Mesendoderm (in vitro differentiated cells): ENCODE results near the gene DCAF17.

ENCODE experiments used
- DNase-seq: peaks from one replicate; pipeline ENCODE4 v3.0.0; 2013
- H2AK5ac ChIP-seq: 2 replicates; pipeline ENCODE4 v1.6.1; 2013; ENCODE audit warnings: low read length, inconsistent platforms
- H2BK120ac ChIP-seq: 2 replicates; pipeline ENCODE4 v1.6.1; 2013; ENCODE audit warnings: low read depth, mild to moderate bottlenecking, low read length, moderate library complexity, mixed read lengths
- H2BK15ac ChIP-seq: replicated peaks from 2 replicates; pipeline ENCODE4 v1.6.1; 2013; ENCODE audit warnings: low read depth, mild to moderate bottlenecking, moderate library complexity
- H2BK5ac ChIP-seq: 2 replicates; pipeline ENCODE4 v1.6.1; 2013; ENCODE audit warnings: low read length, inconsistent platforms
- H3K18ac ChIP-seq: 2 replicates; pipeline ENCODE4 v1.6.1; 2013; ENCODE audit warnings: mild to moderate bottlenecking, low read length, mixed read lengths
- H3K23ac ChIP-seq: one replicate; pipeline ENCODE4 v1.6.1; 2013; ENCODE audit warnings: low read length
- H3K27ac ChIP-seq: 2 replicates; pipeline ENCODE4 v1.5.1; 2013; ENCODE audit warnings: low read depth, mild to moderate bottlenecking, inconsistent platforms, low read length, moderate library complexity
- H3K27me3 ChIP-seq: 2 replicates; pipeline ENCODE4 v1.6.1; 2013; ENCODE audit warnings: low read length, control low read depth, mild to moderate bottlenecking, inconsistent platforms; ENCODE audit not compliant: insufficient read depth, poor library complexity
- H3K36me3 ChIP-seq: 2 replicates; pipeline ENCODE4 v1.6.1; 2013; ENCODE audit warnings: low read length, inconsistent platforms; ENCODE audit not compliant: control insufficient read depth, insufficient read depth
- H3K4ac ChIP-seq: one replicate; pipeline ENCODE4 v1.6.1; 2013; ENCODE audit warnings: low read depth, mild to moderate bottlenecking, low read length, moderate library complexity
- H3K4me1 ChIP-seq: 2 replicates; pipeline ENCODE4 v1.6.1; 2013; ENCODE audit warnings: low read depth, low read length, inconsistent platforms; ENCODE audit not compliant: control insufficient read depth
- H3K4me2 ChIP-seq: 2 replicates; pipeline ENCODE4 v1.6.1; 2013; ENCODE audit warnings: low read length
- H3K4me3 ChIP-seq: 2 replicates; pipeline ENCODE4 v1.5.1; 2013; ENCODE audit warnings: mild to moderate bottlenecking, low read length
- H3K56ac ChIP-seq: one replicate; pipeline ENCODE4 v1.6.1; 2013; ENCODE audit warnings: low read length
- H3K79me1 ChIP-seq: 2 replicates; pipeline ENCODE4 v1.6.1; 2013; ENCODE audit warnings: low read length, inconsistent platforms
- H3K79me2 ChIP-seq: 2 replicates; pipeline ENCODE4 v1.6.1; 2013; ENCODE audit warnings: mild to moderate bottlenecking, low read length; ENCODE audit not compliant: control insufficient read depth, insufficient read depth
- H3K9ac ChIP-seq: 2 replicates; pipeline ENCODE4 v1.6.1; 2013; ENCODE audit warnings: low read length, inconsistent platforms
- H4K5ac ChIP-seq: one replicate; pipeline ENCODE4 v1.6.1; 2013; ENCODE audit warnings: low read length
- H4K8ac ChIP-seq: one replicate; pipeline ENCODE4 v1.6.1; 2013; ENCODE audit warnings: low read depth, mild to moderate bottlenecking, control low read depth, low read length, moderate library complexity
- WGBS: extraction: QIAGEN DNeasy Blood & Tissue Kit; methylation state at CpG from one replicate; pipeline ENCODE4 v1.1.7; 2013; ENCODE audit warnings: low lambda C conversion rate, missing lambda C conversion rate; ENCODE audit not compliant: insufficient coverage; ENCODE audit errors: extremely low coverage; 5-methylcytosine and 5-hydroxymethylcytosine counted together

The DCAF17 gene

GRCh38 chr2:171401947-171402346 is 32.1 kb upstream of the DCAF17 start:
- no peak overlapping the region for H3K4me2 ChIP-seq
- H2AK5ac ChIP-seq = no peak overlapping the region
- H2BK5ac ChIP-seq = no peak overlapping the region
- WGBS = no CpG with 5 or more reads among the region's 1 CpG
- H3K56ac ChIP-seq = no peak overlapping the region
- no peak overlapping the region for H3K9ac ChIP-seq
- H3K79me1 ChIP-seq = peaks cover 5% of the 10 kb centered on the region
- no peak overlapping the region for H3K18ac ChIP-seq
- no peak overlapping the region for H4K8ac ChIP-seq
- no peak for DNase-seq
- H3K4me1 ChIP-seq = no peaks in the 10 kb centered on the region
- no peaks in the 10 kb centered on the region for H3K36me3 ChIP-seq
- no peak overlapping the region for H2BK120ac ChIP-seq
- no peak overlapping the region for H3K4ac ChIP-seq
- H2BK15ac ChIP-seq = no peak overlapping the region
- no peak overlapping the region for H3K27ac ChIP-seq
- no peak overlapping the region for H4K5ac ChIP-seq
- H3K23ac ChIP-seq = no peak overlapping the region
- H3K4me3 ChIP-seq = no peak overlapping the region
- no peaks in the 10 kb centered on the region for H3K27me3 ChIP-seq
- H3K79me2 ChIP-seq = peaks cover 2% of the 10 kb centered on the region

GRCh38 chr2:171402906-171403580 is 31.0 kb upstream of the DCAF17 start:
- peaks cover 5% of the 10 kb centered on the region for H3K79me1 ChIP-seq
- peaks cover 2% of the 10 kb centered on the region for H3K79me2 ChIP-seq
- no peak overlapping the region for H3K23ac ChIP-seq
- no peak overlapping the region for H3K9ac ChIP-seq
- H3K4me2 ChIP-seq = no peak overlapping the region
- no peak overlapping the region for H2BK15ac ChIP-seq
- no peak overlapping the region for H3K4me3 ChIP-seq
- WGBS = no CpG with 5 or more reads among the region's 4 CpGs
- H3K4ac ChIP-seq = no peak overlapping the region
- no peaks in the 10 kb centered on the region for H3K36me3 ChIP-seq
- no peak overlapping the region for H4K5ac ChIP-seq
- H2AK5ac ChIP-seq = no peak overlapping the region
- H4K8ac ChIP-seq = no peak overlapping the region
- no peak overlapping the region for H3K18ac ChIP-seq
- no peak overlapping the region for H3K27ac ChIP-seq
- H3K27me3 ChIP-seq = no peaks in the 10 kb centered on the region
- no peak overlapping the region for H2BK120ac ChIP-seq
- H2BK5ac ChIP-seq = no peak overlapping the region
- H3K56ac ChIP-seq = no peak overlapping the region
- DNase-seq = no peak
- H3K4me1 ChIP-seq = no peaks in the 10 kb centered on the region

- H3K4ac ChIP-seq = no peak overlapping the region
- peaks cover under 1% of the 10 kb centered on the region for H3K4me1 ChIP-seq
- H3K79me1 ChIP-seq = peaks cover 5% of the 10 kb centered on the region
- no peak overlapping the region for H4K8ac ChIP-seq
- no peak overlapping the region for H3K9ac ChIP-seq
- H3K4me3 ChIP-seq = no peak overlapping the region
- H2BK15ac ChIP-seq = no peak overlapping the region
- no peak overlapping the region for H3K56ac ChIP-seq
- no peak for DNase-seq
- no peaks in the 10 kb centered on the region for H3K36me3 ChIP-seq
- WGBS = no CpG with 5 or more reads among the region's 5 CpGs
- H2BK5ac ChIP-seq = no peak overlapping the region
- H3K4me2 ChIP-seq = no peak overlapping the region
- H2BK120ac ChIP-seq = no peak overlapping the region
- H3K27ac ChIP-seq = no peak overlapping the region
- H3K18ac ChIP-seq = no peak overlapping the region
- no peak overlapping the region for H3K23ac ChIP-seq
- H2AK5ac ChIP-seq = no peak overlapping the region
- peaks cover 2% of the 10 kb centered on the region for H3K79me2 ChIP-seq
- no peaks in the 10 kb centered on the region for H3K27me3 ChIP-seq
- no peak overlapping the region for H4K5ac ChIP-seq
Measured at GRCh38 chr2:171404261-171404660, 29.8 kb upstream of the DCAF17 start.

DNA sequence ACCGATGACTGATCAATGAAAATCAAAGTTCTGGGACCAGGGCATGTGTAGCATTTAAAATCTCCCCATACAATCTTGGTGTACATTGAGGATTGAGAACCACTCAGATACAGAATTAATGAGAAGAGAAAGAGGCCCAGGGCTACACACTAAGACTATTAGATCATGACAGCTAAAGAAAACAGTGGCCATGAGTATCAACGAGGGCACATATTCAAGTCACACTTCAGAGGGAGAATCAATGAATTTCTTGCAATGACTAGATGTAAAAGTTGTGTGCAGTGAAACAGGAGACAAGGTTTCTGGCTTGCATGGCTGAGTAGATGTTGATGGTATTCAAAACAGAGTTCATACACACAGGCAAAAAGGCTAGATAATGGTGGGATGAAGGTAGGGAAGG is 29.3 kb upstream of the DCAF17 start:
- H3K9ac ChIP-seq = no peak overlapping the region
- no CpG with 5 or more reads among the region's 2 CpGs for WGBS
- no peak overlapping the region for H3K23ac ChIP-seq

GRCh38 chr2:171405546-171405945 is 28.5 kb upstream of the DCAF17 start:
- Histone ChIP-seq H3K79me1 (peaks cover 5% of the 10 kb centered on the region), H3K18ac (no peak overlapping the region), H2BK15ac (no peak overlapping the region), H4K5ac (no peak overlapping the region), H3K27me3 (no peaks in the 10 kb centered on the region), H3K9ac (no peak overlapping the region), H3K27ac (no peak overlapping the region), H3K36me3 (no peaks in the 10 kb centered on the region), H3K4ac (no peak overlapping the region), H4K8ac (no peak overlapping the region), H2AK5ac (no peak overlapping the region), H3K56ac (no peak overlapping the region), H3K4me3 (no peak overlapping the region), H2BK5ac (no peak overlapping the region), H2BK120ac (no peak overlapping the region), H3K23ac (no peak overlapping the region), H3K4me2 (no peak overlapping the region), H3K79me2 (peaks cover 2% of the 10 kb centered on the region), H3K4me1 (peaks cover 3% of the 10 kb centered on the region)
- WGBS = no CpG with 5 or more reads among the region's 1 CpG
- no peak for DNase-seq

More for the DNA sequence above, 29.3 kb upstream of the DCAF17 start:
- Histone ChIP-seq H3K27me3 (no peaks in the 10 kb centered on the region), H2BK15ac (no peak overlapping the region), H3K18ac (no peak overlapping the region), H3K4me1 (peaks cover 3% of the 10 kb centered on the region), H4K8ac (no peak overlapping the region), H4K5ac (no peak overlapping the region), H2BK5ac (no peak overlapping the region), H3K79me2 (peaks cover 2% of the 10 kb centered on the region), H3K36me3 (no peaks in the 10 kb centered on the region), H3K4me2 (no peak overlapping the region), H2BK120ac (no peak overlapping the region), H3K56ac (no peak overlapping the region), H3K4me3 (no peak overlapping the region), H2AK5ac (no peak overlapping the region), H3K79me1 (peaks cover 5% of the 10 kb centered on the region), H3K4ac (no peak overlapping the region), H3K27ac (no peak overlapping the region)
- DNase-seq = no peak

GRCh38 chr2:171406044-171406443 is 28.0 kb upstream of the DCAF17 start:
- Histone ChIP-seq H3K4me2 (no peak overlapping the region), H3K4me1 (peaks cover 3% of the 10 kb centered on the region), H3K27ac (no peak overlapping the region), H3K4ac (no peak overlapping the region), H3K4me3 (no peak overlapping the region), H2BK5ac (no peak overlapping the region), H3K79me2 (peaks cover 2% of the 10 kb centered on the region), H4K8ac (no peak overlapping the region), H2AK5ac (no peak overlapping the region), H2BK15ac (no peak overlapping the region), H4K5ac (no peak overlapping the region), H3K79me1 (peaks cover 5% of the 10 kb centered on the region), H2BK120ac (no peak overlapping the region), H3K56ac (no peak overlapping the region), H3K23ac (no peak overlapping the region), H3K27me3 (no peaks in the 10 kb centered on the region), H3K9ac (no peak overlapping the region), H3K36me3 (no peaks in the 10 kb centered on the region), H3K18ac (no peak overlapping the region)
- whole genome bisulfite sequencing = no CpG with 5 or more reads among the region's 1 CpG
- DNase-seq = no peak
